ENCODE measurements around the gene AGR2.
"Not testable (repeated sequence)": the region's sequence is repeated elsewhere in the genome, so short reads cannot be mapped to it uniquely, and the experiment has no call there.

The AGR2 gene

DNA sequence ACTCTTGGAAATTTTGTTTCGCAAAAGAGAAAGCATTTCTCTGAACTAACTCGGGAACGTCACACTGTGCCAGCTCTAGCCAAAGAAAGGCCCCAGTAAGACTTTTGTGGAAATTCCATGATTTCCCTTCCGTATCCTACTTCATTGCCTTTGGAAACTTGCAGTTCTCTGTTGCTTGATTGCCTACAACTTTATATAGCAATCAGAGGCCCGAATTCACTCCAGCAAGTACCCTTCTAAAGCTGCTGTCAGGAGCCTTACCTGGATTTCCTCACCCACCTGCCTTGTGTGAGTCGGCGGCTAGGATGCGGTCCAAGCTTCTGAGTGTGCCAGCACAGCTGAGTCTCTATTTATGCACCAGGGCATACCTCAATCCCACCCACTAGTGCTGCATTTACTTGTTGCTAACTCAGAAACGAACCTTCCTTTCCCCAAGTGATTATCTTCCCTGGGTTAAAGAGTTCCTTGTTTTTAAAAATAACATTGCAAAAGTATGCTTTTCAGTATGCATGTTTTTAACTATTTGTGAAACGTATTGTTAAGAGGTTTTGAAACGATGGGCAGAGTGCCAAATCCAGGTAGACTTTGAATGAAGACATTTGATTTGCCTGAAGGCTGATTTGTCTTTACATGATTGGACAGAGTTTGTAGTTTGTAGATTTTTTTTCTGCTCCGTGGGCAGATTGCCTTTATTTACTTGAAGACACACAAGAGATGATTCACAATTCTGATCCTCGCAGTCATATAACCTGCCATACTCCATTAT lies at the start of gene AGR2:
AGR2 (minus strand) TSS at position 326 of the 766 bp plus-strand sequence. CDS start 3,203 bp downstream, outside the sequence.
- no peak for DNase-seq (ENCODE audit: low read depth)

DNA sequence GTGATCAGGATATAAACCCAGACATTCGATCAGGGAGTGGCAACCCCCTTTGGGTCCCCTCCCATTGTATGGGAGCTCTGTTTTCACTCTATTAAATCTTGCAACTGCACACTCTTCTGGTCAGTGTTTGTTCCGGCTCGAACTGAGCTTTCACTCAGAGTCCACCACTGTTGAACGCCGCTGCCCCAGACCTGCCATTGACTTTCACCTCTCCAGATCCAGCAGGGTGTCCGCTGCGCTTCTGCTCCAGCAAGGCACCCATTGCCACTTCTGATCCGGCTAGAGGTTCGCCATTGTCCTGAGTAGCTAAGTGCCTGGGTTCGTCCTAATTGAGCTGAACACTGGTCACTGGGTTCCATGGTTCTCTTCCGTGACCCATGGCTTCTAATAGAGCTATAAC lies 48.4 kb upstream of the AGR2 start:
- not testable (repeated sequence) for DNase-seq (ENCODE audit: low read depth)

DNA sequence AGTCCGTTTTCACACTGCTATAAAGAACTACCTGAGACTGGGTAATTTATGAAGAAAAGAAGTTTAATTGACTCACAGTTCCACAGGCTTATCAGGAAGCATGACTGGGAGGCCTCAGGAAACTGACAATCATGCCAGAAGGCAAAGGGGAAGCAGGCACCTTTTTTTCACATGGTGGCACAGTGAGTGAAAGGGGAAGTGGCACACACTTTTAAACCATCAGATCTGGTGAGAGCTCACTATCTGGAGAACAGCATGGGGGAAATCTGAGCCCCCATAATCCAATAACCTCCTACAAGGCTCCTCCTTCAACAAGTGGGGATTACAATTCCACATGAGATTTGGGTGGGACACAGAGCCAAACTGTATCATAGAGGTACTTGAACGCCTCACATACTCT lies 47.0 kb upstream of the AGR2 start:
- no peak for DNase-seq (ENCODE audit: low read depth)

DNA sequence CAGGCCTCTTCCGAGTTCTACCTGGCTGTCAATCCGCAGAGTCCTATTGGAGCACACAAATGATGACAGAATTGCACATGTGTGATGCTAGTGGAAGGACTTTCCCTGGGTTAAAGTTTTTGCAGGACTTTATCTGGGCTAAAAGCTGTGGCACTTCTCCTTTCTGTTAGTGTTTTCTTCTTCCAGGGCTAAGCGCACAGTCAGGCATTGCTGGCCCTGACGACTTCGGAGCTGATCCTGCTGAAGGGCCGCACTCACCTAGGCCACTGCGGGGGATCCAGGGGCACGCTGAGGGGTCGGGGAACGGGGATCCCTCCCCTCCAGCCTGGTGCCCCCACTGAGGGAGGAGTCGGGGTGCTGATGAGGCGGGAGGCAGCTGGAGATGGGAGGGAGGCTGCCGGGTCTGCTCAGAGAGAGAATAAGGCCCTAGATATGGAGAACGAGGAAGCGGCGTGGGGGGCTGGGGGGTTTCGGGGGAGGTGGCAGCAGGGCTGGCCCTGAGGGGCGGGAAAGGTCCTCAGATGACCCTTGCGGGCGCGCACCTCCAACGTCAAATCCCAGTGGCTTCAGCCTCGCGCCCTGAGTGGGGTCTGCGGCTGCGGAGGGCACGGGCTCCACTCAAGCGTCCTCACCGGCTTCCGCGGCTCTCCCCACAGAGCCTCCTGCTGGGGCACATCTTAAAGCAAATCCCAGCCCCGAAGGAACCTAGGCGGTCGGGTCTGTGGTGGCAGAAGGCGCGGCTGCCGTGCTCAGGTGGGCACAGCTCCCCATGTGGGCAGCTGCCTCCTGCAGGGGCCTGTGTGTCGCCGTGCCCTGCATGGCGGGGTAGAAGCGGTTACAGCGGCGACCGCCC lies 46.0 kb upstream of the AGR2 start:
- no peak for DNase-seq (ENCODE audit: low read depth)

DNA sequence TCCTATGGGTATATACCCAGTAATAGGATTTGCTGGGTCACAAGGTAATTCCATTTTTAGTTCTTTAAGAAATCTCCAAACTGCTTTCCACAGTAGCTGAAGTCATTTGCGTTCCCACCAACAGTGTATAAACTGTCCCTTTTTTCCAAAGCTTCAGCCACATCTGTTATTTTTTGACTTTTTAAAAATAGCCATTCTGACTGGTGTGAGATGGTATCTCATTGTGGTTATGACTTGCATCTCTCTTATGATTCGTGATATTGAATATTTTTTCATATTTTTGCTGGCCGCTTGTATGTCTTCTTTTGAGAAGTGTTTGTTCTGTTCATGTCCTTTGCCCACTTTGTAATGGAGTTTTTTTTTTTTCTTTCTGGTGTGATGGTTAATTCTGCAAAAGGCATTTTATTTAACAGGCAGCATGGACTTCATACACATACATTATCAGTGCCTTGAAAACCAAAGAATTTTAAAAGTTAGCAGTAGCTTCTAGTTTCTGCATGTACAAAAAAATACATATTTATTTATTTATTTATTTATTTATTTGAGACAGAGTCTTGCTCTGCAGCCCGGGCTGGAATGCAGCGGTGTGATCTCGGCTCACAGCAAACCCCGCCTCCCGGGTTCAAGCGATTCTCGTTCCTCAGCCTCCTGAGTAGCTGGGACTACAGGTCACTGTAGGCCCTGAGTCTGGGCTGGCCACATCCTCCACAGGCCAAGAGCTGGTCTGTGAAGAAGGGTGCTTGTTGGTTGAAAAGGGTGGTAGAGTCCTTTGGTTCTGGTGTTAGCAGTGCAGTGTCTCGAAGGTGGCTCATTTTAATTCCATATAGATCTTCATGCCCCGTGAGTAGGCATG lies 44.7 kb upstream of the AGR2 start:
- no peak for DNase-seq (ENCODE audit: low read depth)

DNA sequence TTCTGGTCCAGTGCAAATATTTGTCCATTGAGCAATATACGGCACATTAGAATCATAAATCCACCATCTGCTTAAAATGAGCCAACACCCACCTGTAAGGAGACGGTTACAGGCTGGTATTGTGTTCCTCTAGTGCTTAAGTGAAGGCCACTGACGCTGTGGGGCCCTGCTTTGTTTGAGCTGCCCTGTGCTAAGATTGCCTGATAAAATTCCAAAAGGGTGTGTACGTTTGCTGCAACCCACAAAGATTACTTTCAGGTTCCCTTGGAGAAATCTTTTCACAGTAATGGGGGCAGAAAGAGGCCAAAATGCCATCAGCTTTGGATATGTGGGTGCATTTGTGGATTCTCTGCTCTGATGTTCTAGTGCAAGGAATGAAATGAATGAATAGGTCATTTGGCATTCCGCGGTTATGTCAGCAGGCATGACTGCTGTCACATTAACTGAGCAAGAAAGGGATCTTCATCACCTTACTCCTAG lies 42.6 kb upstream of the AGR2 start:
- no peak for DNase-seq (ENCODE audit: low read depth)

DNA sequence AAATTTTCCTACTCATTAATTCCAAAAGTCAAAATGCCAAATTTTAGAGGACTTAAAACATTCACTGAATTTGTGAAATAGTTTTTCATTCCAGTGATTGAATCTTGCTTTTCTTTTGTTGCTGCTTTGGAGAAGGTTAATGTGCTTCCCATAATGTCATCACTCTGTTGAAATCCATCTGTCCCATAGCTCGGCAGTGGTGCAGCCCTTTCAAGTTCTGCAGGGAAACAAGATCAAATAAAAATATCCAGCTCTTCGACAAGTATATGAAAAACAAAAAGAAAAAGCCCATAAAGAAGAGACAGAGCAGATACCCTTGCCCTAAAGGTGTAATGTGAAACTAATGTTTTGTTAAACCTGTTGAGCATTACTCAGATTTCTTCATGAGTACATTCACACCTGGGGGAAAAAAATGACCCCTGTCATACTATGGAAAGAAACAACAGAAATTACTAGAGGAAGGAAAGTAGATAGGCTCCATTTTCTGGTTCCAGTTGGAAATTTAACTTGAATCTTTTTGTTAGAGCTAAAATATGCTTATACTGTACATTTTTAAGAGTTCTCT lies 41.9 kb upstream of the AGR2 start:
- no peak for DNase-seq (ENCODE audit: low read depth)

DNA sequence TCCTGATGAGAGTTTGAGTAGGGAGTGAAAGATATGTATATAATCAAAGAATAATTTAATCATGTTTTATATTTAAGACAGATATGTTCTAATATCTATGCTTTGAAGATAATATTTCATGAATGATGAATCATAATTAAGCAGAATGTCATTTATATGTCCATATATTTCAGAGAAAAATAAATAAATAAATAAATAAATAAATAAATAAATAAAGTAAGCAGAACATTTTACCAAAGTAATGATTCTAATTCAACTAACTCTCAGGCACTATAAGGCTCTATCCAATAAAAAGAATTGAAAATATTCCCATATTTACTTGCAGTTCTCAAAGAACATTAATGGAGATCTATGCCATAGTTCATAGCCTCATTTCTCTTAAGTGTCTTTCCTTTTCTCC lies 40.9 kb upstream of the AGR2 start:
- DNase-seq (ENCODE audit: low read depth): no peak

DNA sequence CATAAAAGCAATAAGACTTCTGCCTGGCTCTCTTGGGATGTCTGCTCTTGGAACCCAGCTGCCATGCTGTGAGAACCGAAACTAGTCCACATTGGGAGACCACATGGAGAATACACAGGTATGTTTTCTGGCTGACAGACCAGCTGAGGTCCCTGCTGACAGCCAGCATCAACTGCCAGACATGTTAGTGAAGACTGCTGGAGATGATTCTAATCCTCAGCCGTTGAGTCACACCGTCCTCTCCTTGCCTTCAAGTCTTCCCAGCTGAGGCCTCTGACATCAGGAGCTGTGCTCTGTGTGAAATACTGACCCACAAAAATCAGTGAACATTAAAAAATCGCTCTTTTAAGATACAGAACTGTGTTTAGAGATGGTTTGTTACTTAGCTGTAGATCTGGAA lies 36.9 kb upstream of the AGR2 start:
- no peak for DNase-seq (ENCODE audit: low read depth)

DNA sequence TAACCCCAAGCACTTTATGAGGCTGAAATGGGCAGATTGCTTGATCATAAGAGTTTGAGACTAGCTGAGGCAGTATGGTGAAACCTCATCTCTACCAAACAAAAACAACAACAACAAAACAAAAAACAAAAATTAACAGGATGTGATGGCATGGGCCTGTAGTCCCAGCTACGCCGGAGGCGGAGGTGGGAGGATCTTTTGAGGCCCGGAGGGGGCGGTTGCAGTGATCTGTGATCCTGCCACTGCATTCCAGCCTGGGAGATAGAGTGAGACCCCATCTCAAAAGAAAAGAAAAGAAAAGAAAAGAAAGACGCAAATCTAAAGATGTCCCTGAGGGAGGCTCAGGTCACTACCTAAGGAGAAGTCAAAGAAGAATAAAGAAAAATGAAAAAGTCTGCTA lies 35.3 kb upstream of the AGR2 start:
- DNase-seq (ENCODE audit: low read depth): no peak

DNA sequence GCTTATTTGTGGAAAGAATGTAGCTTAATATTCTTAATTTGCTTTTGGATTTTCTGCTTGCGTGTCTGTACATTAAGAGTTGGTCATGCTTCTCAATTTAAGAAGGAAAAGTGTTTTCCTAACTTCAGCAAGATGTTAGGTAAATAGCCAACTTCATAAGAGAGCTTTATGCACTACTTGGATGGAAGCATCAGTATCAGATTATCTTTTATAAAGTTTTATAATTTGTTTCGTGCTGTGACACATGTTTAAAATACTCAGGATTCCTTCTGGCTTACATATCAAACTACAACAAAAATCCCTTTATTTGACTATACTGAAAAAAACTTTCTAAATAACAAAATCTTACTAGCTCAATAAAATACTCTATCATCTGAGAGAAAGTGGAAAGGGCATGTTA lies 34.8 kb upstream of the AGR2 start:
- DNase-seq (ENCODE audit: low read depth): peak; percentile 31

DNA sequence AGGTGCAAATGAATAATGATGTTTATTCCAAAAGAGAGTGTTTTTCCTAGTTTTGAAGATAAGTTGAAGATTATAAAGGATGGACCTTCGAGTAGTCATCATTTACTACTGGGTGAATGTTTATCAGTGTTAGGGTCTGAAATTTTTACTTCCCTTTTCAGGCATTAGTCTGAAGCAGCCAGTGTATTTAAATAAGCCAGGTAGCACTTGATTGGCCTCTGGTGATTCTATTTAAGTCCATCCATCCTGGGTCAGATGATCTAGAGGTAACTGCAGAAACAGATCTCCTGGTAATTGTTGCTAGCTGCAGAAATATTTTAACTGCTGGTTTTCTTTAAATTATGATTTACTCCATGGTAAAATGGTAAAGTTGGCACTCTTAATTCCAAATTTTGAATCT lies 34.1 kb upstream of the AGR2 start:
- DNase-seq (ENCODE audit: low read depth): no peak

DNA sequence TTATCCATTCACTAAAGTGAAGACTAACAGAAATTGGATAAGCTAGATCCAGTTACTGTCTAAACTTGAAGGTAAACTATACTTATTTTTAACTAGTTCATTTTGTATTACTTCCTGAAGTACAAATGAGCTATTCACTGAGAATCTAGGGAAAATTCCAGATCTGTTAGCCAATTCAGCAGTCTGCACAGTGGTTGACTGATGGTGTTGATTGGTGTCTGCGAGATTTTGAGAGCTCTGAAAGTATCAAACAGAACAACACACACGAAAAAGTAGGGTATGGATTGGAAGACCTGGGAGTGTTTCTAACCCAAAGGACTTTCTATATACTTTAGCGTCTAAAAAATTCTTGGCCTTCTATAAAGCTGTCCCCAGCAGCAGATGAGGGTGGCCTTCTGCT lies 33.6 kb upstream of the AGR2 start:
- DNase-seq (ENCODE audit: low read depth): no peak

DNA sequence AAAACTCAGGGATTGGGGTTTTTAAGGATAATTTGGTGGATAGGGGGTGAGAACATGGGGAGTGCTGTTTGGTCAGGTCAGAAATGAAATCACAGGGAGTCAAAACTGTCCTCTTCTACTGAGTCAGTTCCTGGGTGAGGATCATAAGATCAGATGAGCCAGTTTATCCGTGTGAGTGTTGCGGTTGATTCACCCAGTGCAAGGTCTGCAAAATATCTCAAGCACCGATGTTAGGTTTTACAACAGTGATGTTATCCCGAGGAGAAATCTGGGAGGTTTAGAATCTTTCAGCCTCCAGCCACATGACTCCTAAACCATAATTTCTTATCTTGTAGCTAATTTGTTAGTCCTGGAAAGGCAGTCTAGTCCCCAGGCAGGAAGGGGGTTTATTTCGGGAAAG lies 31.7 kb upstream of the AGR2 start:
- DNase-seq (ENCODE audit: low read depth): no peak

DNA sequence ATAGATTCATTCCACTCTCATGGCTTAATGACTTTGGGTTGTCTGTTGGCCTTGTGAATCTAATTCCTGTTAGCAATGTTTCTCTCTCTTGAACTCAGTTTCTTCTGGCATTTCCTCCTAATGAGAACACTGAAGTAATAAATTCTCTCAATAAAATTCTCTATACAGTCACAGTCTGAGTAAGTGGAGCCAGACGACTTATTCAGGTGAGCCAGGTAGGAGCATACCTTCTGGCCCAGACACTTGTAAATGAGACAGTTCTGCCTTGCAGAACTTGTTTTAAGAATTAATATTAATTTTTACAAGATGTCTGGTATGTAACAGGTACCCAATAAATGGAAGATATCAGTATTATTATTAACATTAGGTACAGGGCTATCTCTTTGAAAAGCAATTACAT lies 28.6 kb upstream of the AGR2 start:
- no peak for DNase-seq (ENCODE audit: low read depth)

DNA sequence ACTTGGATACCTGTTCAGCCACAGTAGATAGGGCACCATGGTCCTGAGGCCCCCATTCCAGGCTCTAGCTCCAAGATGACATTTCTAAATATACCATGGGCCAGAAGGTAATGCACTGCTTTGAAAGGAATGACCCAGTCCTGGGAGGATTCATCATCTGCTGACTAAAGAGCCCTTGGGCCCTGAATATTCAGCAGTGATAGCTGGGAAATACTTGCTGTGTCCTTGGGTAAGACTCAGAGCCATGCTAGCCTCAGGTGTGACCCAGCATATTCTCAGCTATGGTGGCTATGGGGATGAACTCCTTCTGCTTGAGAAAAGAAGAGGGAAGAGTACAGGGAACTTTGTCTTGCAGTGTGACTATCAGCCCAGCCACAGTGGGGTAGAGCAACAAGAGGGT lies 21.3 kb upstream of the AGR2 start:
- no peak for DNase-seq (ENCODE audit: low read depth)

DNA sequence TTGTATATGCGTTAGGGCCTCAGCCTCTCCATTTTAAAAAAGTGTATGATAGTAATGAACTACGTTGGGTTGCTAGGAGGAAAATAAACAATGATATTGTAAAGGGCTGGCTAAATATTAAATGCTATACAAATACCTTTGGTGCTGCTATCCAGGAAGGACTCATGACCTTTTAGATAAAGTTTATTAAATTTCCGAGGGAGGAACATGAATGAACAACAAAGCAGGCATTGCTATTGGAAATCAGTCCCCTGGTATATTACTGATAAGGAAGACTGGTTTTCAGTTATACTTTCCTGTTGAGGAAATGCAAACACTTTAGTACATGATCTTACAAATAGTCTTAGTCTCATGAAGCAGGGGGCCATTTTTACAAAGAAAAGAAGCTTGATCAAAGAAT lies 17.2 kb upstream of the AGR2 start:
- DNase-seq (ENCODE audit: low read depth): no peak

DNA sequence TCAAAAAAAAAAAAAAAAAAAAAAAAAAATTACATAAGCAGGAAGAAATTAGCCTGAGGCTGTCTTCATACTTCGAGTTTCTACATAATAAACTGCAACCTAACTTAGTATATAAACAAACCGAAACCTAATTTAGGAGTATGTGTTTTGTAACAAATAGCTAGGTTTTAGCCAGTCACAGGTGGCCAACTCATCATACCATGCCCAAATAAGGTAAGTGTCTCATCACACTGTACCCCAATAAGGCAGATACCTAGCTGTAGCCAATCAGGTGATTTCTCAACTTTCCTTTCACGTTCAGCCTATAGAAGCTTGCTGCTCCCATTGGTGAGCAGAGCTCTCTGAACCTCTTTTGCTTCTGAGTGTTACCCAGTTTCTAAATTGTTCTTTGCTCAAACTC lies 13.9 kb upstream of the AGR2 start:
- DNase-seq (ENCODE audit: low read depth): no peak

DNA sequence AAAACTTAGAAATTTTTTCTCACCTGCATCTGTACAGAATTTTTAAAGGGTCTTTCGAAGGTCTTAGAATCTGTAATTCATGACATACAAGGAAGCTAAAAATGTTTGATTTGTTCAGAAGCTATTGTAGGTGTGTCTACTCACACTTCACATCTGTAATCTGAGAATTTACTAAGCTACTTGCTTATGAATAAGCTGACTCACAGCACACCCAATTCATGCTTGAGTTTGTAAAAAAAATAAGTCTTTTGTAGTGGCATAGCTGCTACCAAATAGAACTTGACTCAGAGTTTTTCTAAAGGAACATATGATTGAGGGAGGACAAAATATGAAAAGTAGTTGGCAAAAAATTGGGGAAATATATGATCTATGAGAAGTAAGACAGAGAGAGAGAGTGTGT lies 12.7 kb upstream of the AGR2 start:
- DNase-seq (ENCODE audit: low read depth): peak; percentile 21

DNA sequence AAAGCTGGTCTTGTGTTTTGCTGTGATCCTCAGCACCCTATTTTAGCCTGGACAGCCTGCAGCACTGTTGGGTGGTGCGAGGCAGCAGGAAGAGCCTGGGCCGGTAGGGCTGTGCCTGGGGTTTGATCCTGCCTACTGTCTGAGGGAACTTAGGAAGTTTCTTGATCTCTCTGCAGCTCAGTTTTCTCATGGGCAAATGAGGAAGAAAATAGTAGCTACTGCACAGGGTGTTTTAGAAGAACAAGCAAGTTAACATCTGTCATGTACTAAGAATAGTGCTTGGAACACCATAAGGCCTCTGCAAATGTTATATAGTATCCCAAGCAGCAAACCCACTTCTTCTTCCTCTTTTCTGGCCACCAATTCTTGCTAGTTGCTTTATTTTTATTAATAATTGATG lies 12.0 kb upstream of the AGR2 start:
- DNase-seq (ENCODE audit: low read depth): no peak

DNA sequence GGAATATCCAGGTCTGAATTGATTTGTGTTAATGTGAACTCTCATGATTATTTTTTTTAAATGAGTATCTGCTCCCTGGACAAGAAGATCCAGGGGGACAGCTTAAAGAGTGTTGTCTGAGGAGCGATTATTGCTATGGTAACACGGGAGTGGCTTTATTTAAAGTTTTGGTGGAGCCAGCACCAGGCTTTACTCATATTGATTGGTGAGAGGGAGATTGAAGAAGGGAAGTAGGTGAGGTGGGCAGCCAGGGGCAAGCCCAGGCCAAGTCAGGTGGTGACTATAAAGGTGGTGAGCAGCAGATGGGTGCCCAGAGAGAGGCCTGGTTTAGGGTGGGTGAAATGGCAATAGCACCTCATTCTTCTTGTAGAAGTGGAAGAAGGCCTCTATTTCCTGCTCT lies 10.2 kb upstream of the AGR2 start:
- DNase-seq (ENCODE audit: low read depth): no peak

DNA sequence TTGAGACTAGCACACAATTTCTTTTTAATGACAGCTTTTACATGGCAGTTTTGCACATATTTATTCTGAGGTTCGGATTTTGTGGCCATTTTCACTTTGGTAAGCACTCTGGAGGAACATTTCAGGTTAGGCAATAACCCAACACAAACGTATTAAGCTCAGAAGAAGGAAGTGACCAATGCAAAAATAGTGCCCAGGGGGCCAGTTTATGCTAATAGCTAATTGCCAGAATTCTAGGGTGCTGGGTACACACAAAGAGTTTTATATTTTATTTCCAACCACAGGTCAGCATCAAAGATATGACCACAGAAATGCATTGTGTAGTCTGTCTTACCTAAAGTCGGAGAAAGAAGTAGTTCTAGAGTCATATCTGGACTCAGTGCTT lies 8.4 kb upstream of the AGR2 start:
- DNase-seq (ENCODE audit: low read depth): no peak

Measured in GM04503 (cell line).